A549 treated with DMSO at 1 μM for 4 hours (cell line): ENCODE measurements around the gene ZNF667. TPM values are rescaled to one million over a fixed set of nuclear protein-coding genes. Genes with fewer than 3 reads are reported as not detected.

ENCODE experiments used
- total RNA-seq: library from RNA; stranded (reverse); fragments of 200-300 nt; extraction: Qiagen RNA extraction; gene quantifications from 5 replicates; pipeline ENCODE4 v1.2.3, GENCODE V29; 2022; ENCODE audit warnings: low read depth

The ZNF667 gene
- total RNA-seq: not detected in 5 replicates

DNA sequence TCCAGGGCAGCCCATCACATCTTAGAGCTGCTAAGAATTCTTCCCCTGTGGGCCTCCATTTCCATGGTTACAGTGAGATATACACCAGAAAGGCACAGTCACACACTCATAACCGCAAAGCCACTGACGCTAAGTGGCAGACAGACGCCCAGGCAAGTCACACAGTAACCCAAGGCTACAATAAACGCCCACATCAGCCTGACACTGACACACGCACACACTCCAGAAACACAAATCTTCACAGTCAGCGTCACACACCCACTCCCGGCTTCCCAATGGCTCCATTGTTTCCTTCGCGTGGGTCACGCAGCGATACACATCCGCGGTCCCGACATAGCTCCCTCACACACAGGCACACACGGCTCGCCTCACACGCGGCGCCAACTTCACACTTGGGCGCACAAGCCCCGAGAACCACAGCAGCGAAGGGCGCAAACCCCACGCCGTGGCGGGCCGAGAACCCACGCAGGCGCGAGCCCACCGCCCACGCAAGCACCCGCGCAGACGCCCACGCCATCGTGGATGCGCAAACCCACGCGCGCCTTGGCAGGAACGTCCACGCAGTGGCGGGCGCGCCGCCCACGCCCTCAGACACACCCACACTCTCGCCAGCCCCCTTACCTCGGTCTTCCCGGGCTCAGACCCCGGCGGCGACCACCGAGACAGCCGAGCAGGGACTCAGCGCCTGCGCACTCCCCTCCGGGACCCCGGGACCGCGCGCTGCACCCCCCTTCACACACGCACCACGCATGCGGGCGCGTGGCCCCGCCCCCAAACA, at the start of gene ZNF667:
TSS of gene ZNF667 (minus strand) at position 695 of the 778 bp plus-strand sequence. CDS start 14,975 bp downstream, outside the sequence.

DNA sequence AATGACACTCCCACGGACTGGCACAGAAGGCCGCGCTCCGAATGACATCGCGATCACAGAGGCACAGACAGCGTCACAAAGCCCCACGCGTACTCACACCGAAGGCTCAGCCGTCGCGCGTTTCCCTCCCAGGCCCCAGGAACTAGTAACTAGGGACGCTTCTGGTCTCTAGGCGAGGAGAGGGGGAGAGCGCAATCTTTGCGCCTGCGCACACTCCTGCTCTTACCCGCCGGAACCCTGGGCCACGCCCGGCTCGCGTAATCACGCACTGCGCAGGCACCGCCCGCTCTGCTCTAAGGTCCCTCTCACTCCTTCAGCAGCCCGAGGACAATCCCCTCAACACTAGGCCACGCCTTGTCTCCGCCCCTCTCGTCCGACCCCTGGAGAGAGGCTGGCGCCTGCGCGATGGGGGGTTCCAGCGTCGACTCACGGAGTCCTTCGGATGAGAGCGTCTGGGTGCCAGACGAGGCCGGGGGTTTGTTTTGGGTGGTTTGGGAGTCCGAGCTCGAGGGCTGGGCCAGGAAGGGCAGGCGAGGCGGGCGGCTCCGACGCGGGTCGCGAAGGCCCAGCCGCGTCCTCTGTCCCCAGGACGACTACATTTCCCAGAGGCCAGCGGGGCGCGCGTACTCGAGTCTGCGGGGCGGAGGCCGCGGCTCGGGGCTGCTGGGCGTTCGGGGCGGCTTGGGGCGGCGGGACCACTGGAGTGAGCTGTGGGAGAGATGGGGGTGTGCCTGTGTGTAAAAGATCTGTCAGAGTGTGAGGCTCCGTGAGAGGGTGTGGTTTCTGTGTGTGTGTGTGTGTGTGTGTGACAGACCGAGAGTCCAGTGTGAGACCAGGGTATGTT, 30.5 kb upstream of the ZNF667 start, which contains the start of gene ZNF471:
TSS of gene ZNF471 (plus strand) at position 410 of the 844 bp plus-strand sequence. CDS start 3,717 bp downstream, outside the sequence.

DNA sequence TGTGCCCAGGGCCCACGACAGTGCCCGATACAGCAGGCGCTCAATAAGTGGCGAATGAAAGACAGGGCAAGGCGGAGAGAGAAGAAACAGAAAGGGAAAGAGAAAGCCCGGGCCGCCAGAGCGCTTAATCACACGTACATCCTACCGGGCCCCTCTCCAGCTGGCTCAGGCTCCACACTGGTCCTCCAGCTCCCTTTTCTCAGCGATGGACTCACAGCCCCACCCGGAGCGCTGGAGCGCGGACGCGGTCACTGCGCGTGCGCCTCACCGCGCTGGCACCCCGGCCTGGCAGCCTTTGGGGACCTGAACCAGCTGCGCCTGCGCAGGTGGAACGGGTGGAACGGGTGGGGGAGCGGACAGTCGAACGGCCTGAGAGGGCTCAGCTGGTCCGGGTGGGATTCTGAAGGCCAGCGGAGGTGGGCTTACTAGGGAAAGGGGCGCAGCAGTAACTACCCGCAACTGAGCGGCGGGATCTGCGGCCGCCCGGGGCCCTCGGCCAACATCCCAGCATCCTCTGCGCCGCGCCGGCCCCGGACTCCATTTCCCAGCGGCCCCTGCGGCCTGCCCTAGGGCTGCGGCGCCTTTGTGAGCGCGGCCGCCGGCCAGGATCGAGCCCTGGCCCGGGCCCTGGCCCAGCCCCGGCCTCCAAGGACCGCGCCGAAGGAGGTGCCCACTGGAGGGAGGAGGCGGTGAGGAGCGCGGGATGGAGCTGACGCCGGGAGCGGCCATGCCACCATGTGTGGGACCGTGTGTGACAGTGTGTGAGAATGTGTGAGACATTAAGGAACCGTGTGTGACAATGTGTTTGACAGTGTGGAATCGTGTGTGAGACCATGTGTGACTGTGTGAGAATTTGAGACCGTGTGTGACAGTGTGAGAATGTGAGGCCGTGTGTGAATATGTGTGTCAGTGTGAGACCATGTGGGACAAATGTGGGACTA, 73.1 kb downstream of the ZNF667 start, which contains the start of gene ZNF583:
TSS of gene ZNF583 (plus strand) at position 569 of the 941 bp plus-strand sequence. CDS start 2,783 bp downstream, outside the sequence.

DNA sequence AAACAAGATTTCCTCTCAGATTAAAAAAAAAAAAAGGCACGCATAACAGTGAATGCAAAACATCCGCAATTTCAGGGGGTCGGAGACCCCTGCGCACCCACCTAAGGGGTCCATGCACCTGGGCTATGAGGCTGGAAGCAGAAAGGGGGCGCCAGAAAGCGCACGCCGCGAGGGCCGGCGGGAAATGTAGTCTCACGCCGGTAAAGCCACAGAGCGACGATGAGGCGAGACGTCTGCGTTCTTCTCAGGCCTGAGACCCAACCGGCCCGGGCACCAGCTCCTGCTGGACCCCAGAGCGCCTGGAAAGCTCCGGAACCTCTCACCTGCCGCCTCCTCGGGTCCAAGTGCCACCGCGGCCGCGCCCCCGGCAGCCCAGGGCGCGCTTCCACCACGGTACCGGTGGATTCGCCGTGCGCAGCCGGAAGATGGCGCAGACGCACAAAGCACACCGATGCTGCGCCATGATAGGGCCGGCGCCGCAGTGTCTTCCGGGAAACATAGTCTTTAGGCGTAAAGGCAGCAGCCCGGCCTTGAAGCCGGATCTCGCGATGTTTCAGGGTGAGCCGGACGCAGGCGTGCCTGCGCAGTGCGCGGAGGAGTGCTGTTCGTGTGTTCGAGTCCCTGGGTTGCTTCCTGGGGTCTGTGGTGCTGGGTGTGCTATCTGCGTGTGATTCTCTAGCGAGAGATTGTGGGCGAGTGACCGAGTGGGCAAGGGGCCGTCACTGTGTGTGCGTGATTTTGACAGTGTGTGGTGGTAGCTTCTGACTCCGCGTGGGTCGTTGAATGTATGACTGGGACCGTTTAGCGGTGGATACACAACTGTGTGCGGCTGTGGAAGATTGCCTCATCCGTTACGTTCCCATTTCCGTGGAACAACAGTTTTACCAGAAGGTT, 83.8 kb downstream of the ZNF667 start, which contains the start of gene ZNF582:
TSS of gene ZNF582 (minus strand) at position 416 of the 894 bp plus-strand sequence. CDS start 1,782 bp downstream, outside the sequence.

Other genes starting within 250 kb of the ZNF667 start
- gene EDDM13, start 204.6 kb downstream of the ZNF667 start, total RNA-seq: not detected in 5 replicates
- gene ZSCAN5A, start 162.5 kb downstream of the ZNF667 start, total RNA-seq: 7.0 to 12.2 TPM (median 8.2 TPM) in 5 replicates
- gene ZNF582, start 83.8 kb downstream of the ZNF667 start, total RNA-seq: 0.37 to 1.7 TPM (median 1.3 TPM) in 5 replicates
- 1.9 to 2.9 TPM (median 2.3 TPM) in 5 replicates for gene ZNF583, start 73.0 kb downstream of the ZNF667 start, total RNA-seq
- gene ZNF471, start 30.5 kb upstream of the ZNF667 start, total RNA-seq: 0.03 to 0.08 TPM (median 0.05 TPM) in 4 of 5 replicates, not detected in the other
- 2.8 to 5.0 TPM (median 4.0 TPM) in 5 replicates for gene ZFP28, start 61.6 kb upstream of the ZNF667 start, total RNA-seq
- gene ZNF470, start 90.1 kb upstream of the ZNF667 start, total RNA-seq: 1.1 to 1.9 TPM (median 1.7 TPM) in 5 replicates
- gene ZNF71, start 118.0 kb upstream of the ZNF667 start, total RNA-seq: 9.3 to 12.0 TPM (median 10.0 TPM) in 5 replicates
- gene SMIM17, start 165.8 kb upstream of the ZNF667 start, total RNA-seq: 0.12 to 0.15 TPM in 2 of 5 replicates, not detected in the others
- not detected in 5 replicates for gene ZNF835, start 194.4 kb upstream of the ZNF667 start, total RNA-seq